Stomach smooth muscle (tissue), 2 donors: ENCODE data around the gene OSTM1.

Experiments
- H3K27ac ChIP-seq: one replicate; pipeline ENCODE4 v1.7.0; 2013; ENCODE audit warnings: mild to moderate bottlenecking, low read length, inconsistent platforms
- H3K27me3 ChIP-seq, 2 donors: one replicate each; pipeline ENCODE4 v1.7.0; 2013; ENCODE audit warnings: low read length in 2 of 2; ENCODE audit not compliant: insufficient read depth in 2 of 2, control insufficient read depth in 1 of 2
- H3K36me3 ChIP-seq, 2 donors: one replicate each; pipeline ENCODE4 v1.7.0; 2013; ENCODE audit warnings: low read length in 2 of 2; ENCODE audit not compliant: control insufficient read depth in 2 of 2, insufficient read depth in 2 of 2
- H3K4me1 ChIP-seq: one replicate; pipeline ENCODE4 v1.7.0; 2013; ENCODE audit warnings: low read length; ENCODE audit not compliant: control insufficient read depth, insufficient read depth
- H3K4me3 ChIP-seq, 2 donors: one replicate each; pipeline ENCODE4 v1.7.0; 2013; ENCODE audit warnings: low read length in 2 of 2
- H3K9ac ChIP-seq, 2 donors: one replicate each; pipeline ENCODE4 v1.7.0; 2013; ENCODE audit warnings: low read length in 2 of 2, mild to moderate bottlenecking in 1 of 2
- H3K9me3 ChIP-seq, 2 donors: one replicate each; pipeline ENCODE4 v1.7.0; 2013; ENCODE audit warnings: low read length in 2 of 2; ENCODE audit not compliant: control insufficient read depth in 2 of 2
- donor health status: healthy.
- donor health status: Pancreatic carcinoma.

Gene OSTM1

GRCh38 chr6:108116546-108117426 lies 42.2 kb upstream of the OSTM1 start:
- no peak overlapping the region for H3K9ac ChIP-seq
- H3K4me3 ChIP-seq, result peak overlapping the region; percentile 71 to 77
- H3K4me1 ChIP-seq, result peaks cover 32% of the 10 kb centered on the region

GRCh38 chr6:108115598-108116058 lies 41.1 kb upstream of the OSTM1 start:
- H3K4me1 ChIP-seq, result peaks cover 32% of the 10 kb centered on the region
- no peaks in the 10 kb centered on the region for H3K9me3 ChIP-seq
- no peak overlapping the region for H3K9ac ChIP-seq
- peak overlapping the region in 1 of 2 donors; percentile 71 for H3K4me3 ChIP-seq
- no peak overlapping the region for H3K27ac ChIP-seq
- H3K36me3 ChIP-seq, result no peaks in the 10 kb centered on the region
- peaks cover 63 to 76% of the 10 kb centered on the region in 2 donors for H3K27me3 ChIP-seq

More at GRCh38 chr6:108116546-108117426, 42.2 kb upstream of the OSTM1 start:
- peaks cover 66 to 86% of the 10 kb centered on the region in 2 donors for H3K27me3 ChIP-seq
- H3K9me3 ChIP-seq, result no peaks in the 10 kb centered on the region
- no peaks in the 10 kb centered on the region for H3K36me3 ChIP-seq
- no peak overlapping the region for H3K27ac ChIP-seq

GRCh38 chr6:108114841-108115597 lies 40.5 kb upstream of the OSTM1 start:
- H3K9ac ChIP-seq, result no peak overlapping the region
- peaks cover 63 to 71% of the 10 kb centered on the region in 2 donors for H3K27me3 ChIP-seq
- no peak overlapping the region for H3K27ac ChIP-seq
- H3K4me3 ChIP-seq, result peak overlapping the region; percentile 54 to 71
- H3K4me1 ChIP-seq, result peaks cover 32% of the 10 kb centered on the region
- H3K36me3 ChIP-seq, result no peaks in the 10 kb centered on the region
- H3K9me3 ChIP-seq, result no peaks in the 10 kb centered on the region

- Histone ChIP-seq H3K9me3 (no peaks in the 10 kb centered on the region), H3K9ac (no peak overlapping the region), H3K27ac (no peak overlapping the region), H3K4me3 (peak overlapping the region; percentile 54 to 58), H3K36me3 (no peaks in the 10 kb centered on the region), H3K27me3 (peaks cover 55 to 63% of the 10 kb centered on the region in 2 donors), H3K4me1 (peaks cover 26% of the 10 kb centered on the region)
Observed at GRCh38 chr6:108113557-108114519, 39.3 kb upstream of the OSTM1 start.

- Histone ChIP-seq H3K4me3 (no peak overlapping the region), H3K4me1 (no peaks in the 10 kb centered on the region), H3K9ac (no peak overlapping the region), H3K27me3 (peaks cover 9 to 13% of the 10 kb centered on the region in 2 donors), H3K36me3 (no peaks in the 10 kb centered on the region), H3K27ac (no peak overlapping the region), H3K9me3 (no peaks in the 10 kb centered on the region)
Observed at GRCh38 chr6:108108374-108108773, 33.8 kb upstream of the OSTM1 start.

- H3K9me3 ChIP-seq, result no peaks in the 10 kb centered on the region
- H3K4me3 ChIP-seq, result no peak overlapping the region
- H3K9ac ChIP-seq, result no peak overlapping the region
- H3K27me3 ChIP-seq, result peaks cover 3 to 10% of the 10 kb centered on the region in 2 donors
- H3K4me1 ChIP-seq, result no peaks in the 10 kb centered on the region
- no peaks in the 10 kb centered on the region for H3K36me3 ChIP-seq
- no peak overlapping the region for H3K27ac ChIP-seq
Observed at GRCh38 chr6:108107102-108107501, 32.6 kb upstream of the OSTM1 start.

GRCh38 chr6:108106694-108107093 lies 32.2 kb upstream of the OSTM1 start:
- Histone ChIP-seq H3K4me1 (no peaks in the 10 kb centered on the region), H3K27ac (no peak overlapping the region), H3K36me3 (no peaks in the 10 kb centered on the region), H3K9me3 (no peaks in the 10 kb centered on the region), H3K27me3 (peaks cover 3 to 10% of the 10 kb centered on the region in 2 donors), H3K9ac (no peak overlapping the region), H3K4me3 (no peak overlapping the region)

GRCh38 chr6:108106261-108106660 lies 31.7 kb upstream of the OSTM1 start:
- Histone ChIP-seq H3K9me3 (no peaks in the 10 kb centered on the region), H3K4me3 (no peak overlapping the region), H3K36me3 (no peaks in the 10 kb centered on the region), H3K9ac (no peak overlapping the region), H3K27ac (no peak overlapping the region), H3K4me1 (no peaks in the 10 kb centered on the region), H3K27me3 (peaks cover 3 to 7% of the 10 kb centered on the region in 2 donors)

- Histone ChIP-seq H3K27ac (no peak overlapping the region), H3K9me3 (no peaks in the 10 kb centered on the region), H3K4me1 (no peaks in the 10 kb centered on the region), H3K36me3 (no peaks in the 10 kb centered on the region), H3K27me3 (peaks cover 3 to 4% of the 10 kb centered on the region in 2 donors), H3K4me3 (no peak overlapping the region), H3K9ac (no peak overlapping the region)
Observed at GRCh38 chr6:108105571-108105970, 31.0 kb upstream of the OSTM1 start.

- H3K9ac ChIP-seq, result no peak overlapping the region
Observed at GRCh38 chr6:108102965-108103364, 28.4 kb upstream of the OSTM1 start.

More at GRCh38 chr6:108102965-108103364, 28.4 kb upstream of the OSTM1 start:
- Histone ChIP-seq H3K27me3 (no peaks in the 10 kb centered on the region), H3K27ac (no peak overlapping the region), H3K4me1 (no peaks in the 10 kb centered on the region), H3K9me3 (no peaks in the 10 kb centered on the region), H3K4me3 (no peak overlapping the region), H3K36me3 (no peaks in the 10 kb centered on the region)
